ENCODE measurements around the gene COX8C. TPM values are rescaled to one million over a fixed set of nuclear protein-coding genes. Genes with fewer than 3 reads are reported as not detected.

Gene COX8C
- total RNA-seq, 4 donors from 2014 or later, result not detected

- TF ChIP-seq, protein P1, sequence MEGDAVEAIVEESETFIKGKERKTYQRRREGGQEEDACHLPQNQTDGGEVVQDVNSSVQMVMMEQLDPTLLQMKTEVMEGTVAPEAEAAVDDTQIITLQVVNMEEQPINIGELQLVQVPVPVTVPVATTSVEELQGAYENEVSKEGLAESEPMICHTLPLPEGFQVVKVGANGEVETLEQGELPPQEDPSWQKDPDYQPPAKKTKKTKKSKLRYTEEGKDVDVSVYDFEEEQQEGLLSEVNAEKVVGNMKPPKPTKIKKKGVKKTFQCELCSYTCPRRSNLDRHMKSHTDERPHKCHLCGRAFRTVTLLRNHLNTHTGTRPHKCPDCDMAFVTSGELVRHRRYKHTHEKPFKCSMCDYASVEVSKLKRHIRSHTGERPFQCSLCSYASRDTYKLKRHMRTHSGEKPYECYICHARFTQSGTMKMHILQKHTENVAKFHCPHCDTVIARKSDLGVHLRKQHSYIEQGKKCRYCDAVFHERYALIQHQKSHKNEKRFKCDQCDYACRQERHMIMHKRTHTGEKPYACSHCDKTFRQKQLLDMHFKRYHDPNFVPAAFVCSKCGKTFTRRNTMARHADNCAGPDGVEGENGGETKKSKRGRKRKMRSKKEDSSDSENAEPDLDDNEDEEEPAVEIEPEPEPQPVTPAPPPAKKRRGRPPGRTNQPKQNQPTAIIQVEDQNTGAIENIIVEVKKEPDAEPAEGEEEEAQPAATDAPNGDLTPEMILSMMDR (IDR thresholded peaks at IDR 0.05), result no peak
- ATAC-seq (ENCODE audit: low FRiP score), result no peak
- no peak for DNase-seq (ENCODE audit: low spot score)
Observed at GRCh38 chr14:93304771-93305170, 42.2 kb upstream of the COX8C start.

DNA sequence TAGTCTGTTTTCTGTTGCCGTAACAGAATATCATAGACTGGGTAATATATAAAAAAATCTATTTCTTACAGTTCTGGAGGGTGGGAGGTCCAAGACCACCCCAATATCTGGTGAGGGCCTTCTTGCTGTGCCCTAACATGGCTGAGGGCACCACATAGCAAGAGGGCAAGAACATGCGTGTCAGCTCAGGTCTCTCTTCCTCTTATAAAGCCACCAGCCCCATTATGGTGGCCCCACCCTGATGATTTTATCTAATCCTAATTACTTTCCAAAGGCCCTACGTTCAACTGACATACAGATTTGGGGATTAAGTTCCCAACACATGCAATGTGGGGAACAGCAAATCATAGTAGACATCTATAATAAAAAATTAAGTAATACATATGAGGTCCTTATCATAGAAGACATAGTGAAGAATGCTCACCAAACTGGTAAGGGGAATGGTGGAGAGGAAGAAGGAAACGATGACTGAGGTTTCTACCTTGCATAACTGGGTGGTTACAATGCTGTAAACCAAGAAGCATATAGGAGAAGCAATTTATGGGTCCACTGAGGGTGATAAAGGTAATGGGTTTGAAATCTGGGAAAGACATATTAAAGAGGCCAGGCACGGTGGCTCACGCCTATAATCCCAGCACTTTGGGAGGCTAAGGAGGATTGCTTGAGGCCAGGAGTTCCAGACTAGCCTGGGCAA, 41.1 kb upstream of the COX8C start:
- TF ChIP-seq, protein P1 (IDR thresholded peaks at IDR 0.05), result no peak
- no peak for ATAC-seq (ENCODE audit: low FRiP score)
- no peak for DNase-seq (ENCODE audit: low spot score)

DNA sequence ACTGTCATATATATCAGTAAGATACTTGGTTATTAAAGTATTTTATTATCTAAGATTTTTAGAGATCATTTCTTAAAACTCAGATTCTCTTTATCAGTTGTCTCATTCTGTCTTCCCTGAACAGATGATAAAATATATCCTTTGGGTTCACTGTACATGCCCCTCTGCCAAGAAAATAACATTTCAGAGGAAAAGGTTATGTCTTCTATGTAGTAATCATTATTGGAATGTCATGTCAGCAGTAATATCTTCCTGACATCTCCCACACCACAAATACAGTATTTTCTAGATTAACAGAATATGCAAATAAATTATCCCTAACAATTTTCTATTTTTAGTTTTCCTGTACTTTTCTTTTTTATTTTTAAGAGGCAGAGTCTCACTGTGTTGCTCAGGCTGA, 40.2 kb upstream of the COX8C start:
- TF ChIP-seq, protein P1 (IDR thresholded peaks at IDR 0.05), result no peak
- ATAC-seq (ENCODE audit: low FRiP score), result no peak
- no peak for DNase-seq (ENCODE audit: low spot score)

DNA sequence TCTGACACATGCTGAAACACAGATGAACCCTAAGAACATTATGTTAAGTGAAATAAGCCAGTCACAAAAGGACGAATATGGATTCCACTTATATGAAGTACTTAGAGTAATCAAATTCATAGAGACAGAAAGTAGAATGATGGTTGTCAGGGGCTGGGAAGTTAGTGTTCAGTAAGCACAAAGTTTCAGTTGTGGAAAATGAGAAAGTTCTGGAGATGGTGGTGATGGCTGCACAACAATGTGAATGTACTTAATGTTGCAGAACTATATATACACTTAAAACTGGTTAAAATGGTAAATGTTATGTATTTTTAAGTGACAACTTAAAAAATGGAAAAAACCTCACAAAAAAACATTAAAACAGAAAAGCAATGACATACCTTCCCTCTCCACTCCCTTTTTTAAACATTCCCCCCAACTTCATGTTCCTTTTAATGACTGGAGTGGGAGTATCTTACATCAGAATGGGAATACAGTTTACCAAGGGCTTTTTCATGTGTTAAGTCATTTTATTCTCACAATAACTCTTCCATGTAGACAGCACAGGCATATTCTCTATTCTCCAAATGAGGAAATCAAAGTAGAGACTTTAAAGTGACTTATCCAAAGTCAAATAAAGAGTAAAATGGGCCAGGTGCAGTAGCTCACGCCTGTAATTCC, 38.2 kb upstream of the COX8C start:
- TF ChIP-seq, protein P1 (IDR thresholded peaks at IDR 0.05), result no peak
- DNase-seq (ENCODE audit: low spot score) (no peak), ATAC-seq (ENCODE audit: low FRiP score) (no peak)

- ATAC-seq (ENCODE audit: low FRiP score) (no peak), DNase-seq (ENCODE audit: low spot score) (no peak)
- TF ChIP-seq, protein P1 (IDR thresholded peaks at IDR 0.05), result no peak
Observed at GRCh38 chr14:93309427-93309966, 37.5 kb upstream of the COX8C start.

- no peak for ATAC-seq (ENCODE audit: low FRiP score)
- no peak for DNase-seq (ENCODE audit: low spot score)
- TF ChIP-seq, protein P1 (IDR thresholded peaks at IDR 0.05), result no peak
Observed at GRCh38 chr14:93311082-93311481, 35.9 kb upstream of the COX8C start.
